ENCODE measurements around the gene AZU1. TPM values are rescaled to one million over a fixed set of nuclear protein-coding genes. Genes with fewer than 3 reads are reported as not detected.

Gene AZU1
- total RNA-seq, 4 donors from 2014 or later, result 1.1 TPM; not detected in 3

GRCh38 chr19:854549-854948 lies 26.9 kb downstream of the AZU1 start:
- DNase-seq (ENCODE audit: low spot score), result no peak
- TF ChIP-seq, protein P1, sequence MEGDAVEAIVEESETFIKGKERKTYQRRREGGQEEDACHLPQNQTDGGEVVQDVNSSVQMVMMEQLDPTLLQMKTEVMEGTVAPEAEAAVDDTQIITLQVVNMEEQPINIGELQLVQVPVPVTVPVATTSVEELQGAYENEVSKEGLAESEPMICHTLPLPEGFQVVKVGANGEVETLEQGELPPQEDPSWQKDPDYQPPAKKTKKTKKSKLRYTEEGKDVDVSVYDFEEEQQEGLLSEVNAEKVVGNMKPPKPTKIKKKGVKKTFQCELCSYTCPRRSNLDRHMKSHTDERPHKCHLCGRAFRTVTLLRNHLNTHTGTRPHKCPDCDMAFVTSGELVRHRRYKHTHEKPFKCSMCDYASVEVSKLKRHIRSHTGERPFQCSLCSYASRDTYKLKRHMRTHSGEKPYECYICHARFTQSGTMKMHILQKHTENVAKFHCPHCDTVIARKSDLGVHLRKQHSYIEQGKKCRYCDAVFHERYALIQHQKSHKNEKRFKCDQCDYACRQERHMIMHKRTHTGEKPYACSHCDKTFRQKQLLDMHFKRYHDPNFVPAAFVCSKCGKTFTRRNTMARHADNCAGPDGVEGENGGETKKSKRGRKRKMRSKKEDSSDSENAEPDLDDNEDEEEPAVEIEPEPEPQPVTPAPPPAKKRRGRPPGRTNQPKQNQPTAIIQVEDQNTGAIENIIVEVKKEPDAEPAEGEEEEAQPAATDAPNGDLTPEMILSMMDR (IDR thresholded peaks at IDR 0.05), result no peak
- no peak for ATAC-seq (ENCODE audit: low FRiP score)

DNA sequence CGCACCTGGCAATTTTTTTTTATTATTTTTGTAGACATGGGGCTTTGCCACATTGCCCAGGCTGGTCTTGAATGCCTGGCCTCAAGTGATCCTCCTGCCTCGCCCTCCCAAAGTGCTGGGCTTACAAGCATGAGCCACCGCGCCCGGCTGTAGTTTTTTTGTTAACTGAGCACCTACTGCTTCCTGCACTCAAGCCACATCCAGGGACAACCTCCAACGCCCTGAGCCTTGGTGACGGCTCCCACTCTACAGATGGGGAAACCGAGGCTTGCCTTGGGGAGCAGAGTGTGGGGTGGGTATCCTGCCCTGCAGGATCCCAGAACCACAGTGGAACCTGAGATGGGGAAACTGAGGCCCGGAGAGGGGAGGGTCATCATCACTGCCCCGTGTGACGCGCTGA lies 27.5 kb downstream of the AZU1 start:
- ATAC-seq (ENCODE audit: low FRiP score) (no peak), DNase-seq (ENCODE audit: low spot score) (no peak)
- TF ChIP-seq, protein P1 (IDR thresholded peaks at IDR 0.05), result no peak

DNA sequence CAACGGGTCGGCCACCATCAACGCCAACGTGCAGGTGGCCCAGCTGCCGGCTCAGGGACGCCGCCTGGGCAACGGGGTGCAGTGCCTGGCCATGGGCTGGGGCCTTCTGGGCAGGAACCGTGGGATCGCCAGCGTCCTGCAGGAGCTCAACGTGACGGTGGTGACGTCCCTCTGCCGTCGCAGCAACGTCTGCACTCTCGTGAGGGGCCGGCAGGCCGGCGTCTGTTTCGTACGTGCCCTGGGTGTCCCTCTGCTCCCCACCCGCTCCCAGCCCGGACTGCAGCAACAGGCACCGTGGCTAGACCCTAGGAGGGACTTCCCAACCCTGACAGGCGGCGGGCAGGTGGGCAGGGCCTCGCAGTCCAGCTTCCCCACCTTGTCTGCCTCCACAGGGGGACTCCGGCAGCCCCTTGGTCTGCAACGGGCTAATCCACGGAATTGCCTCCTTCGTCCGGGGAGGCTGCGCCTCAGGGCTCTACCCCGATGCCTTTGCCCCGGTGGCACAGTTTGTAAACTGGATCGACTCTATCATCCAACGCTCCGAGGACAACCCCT lies 28.0 kb downstream of the AZU1 start:
- ATAC-seq (ENCODE audit: low FRiP score), result no peak

GRCh38 chr19:858284-858683 lies 30.6 kb downstream of the AZU1 start:
- DNase-seq (ENCODE audit: low spot score), result no peak
- TF ChIP-seq, protein P1 (IDR thresholded peaks at IDR 0.05), result no peak
- ATAC-seq (ENCODE audit: low FRiP score), result no peak

More for the DNA sequence above, 28.0 kb downstream of the AZU1 start:
- DNase-seq (ENCODE audit: low spot score), result no peak
- TF ChIP-seq, protein P1 (IDR thresholded peaks at IDR 0.05), result no peak

DNA sequence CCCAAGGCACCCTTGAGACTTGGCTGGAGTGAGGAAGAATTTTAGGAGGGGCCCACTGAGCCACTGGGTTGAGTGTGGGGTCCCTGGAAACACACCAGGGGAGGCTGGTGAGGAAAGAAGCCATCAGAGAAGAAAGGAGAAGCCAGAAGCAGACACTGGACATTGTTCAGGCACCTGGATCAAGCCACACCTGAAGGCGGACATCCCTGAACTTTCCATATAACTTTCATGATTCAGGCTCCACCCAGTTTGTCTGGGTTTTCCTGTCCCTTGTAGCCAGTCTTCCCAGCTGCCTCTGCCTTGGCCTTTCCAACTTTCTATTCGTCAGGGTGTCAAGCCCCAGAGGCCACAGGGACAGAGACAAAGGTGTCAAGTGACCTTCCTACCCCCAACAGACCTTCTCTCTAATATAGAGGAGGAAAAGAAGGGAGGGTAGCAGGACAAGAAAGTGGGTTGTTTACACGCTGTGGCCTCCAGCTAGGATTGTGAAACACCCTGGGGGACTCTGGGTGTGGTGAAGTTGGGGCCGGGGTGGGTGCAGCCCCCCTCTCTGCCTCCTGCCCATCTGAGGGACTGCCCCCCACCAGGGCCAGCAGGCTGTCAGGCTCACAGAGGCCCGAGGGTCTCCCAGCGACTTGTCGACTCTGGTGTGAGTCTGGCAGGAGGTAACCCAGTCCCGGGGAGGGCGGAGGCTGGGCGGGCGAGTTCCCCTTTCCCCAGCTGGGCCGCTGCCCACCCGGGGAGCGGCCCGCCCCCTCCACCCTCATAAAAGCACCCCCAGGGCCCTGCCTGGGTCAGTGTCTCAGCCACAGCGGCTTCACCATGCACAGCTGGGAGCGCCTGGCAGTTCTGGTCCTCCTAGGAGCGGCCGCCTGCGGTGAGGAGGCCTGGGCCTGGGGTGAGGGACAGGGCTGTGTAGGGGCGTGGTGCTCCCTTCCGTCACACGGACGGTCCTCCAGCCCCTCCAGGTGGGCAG lies 31.5 kb downstream of the AZU1 start, which contains the start of gene CFD:
TSS of gene CFD (plus strand) at position 797 of the 976 bp plus-strand sequence. CDS start at position 823, 26 bp downstream.
- no peak for ATAC-seq (ENCODE audit: low FRiP score)
- TF ChIP-seq, protein P1 (IDR thresholded peaks at IDR 0.05), result no peak

DNA sequence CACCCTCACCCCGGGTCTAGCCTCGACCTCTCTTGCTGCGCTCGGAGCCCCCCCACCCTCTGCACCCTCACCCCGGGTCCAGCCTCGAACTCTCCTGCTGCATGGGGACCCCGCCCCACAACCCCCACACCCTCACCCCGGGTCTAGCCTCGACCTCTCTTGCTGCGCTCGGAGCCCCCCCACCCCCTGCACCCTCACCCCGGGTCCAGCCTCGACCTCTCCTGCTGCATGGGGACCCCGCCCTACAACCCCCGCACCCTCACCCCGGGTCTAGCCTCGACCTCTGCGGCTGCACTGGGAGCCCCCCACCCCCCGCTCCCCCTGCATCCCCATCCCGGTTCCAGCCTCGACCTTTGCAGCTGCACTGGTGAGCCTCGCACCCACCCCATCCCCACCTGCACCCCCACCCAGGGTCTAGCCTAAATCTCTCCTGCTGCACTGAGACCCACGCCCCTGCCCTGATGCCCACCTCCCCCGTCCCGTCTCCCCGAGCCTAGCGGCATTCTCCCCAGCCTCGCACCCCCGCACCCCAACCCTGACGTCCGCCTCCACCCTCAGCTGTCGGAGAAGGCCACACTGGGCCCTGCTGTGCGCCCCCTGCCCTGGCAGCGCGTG lies 33.6 kb downstream of the AZU1 start:
- ATAC-seq (ENCODE audit: low FRiP score) (no peak), DNase-seq (ENCODE audit: low spot score) (no peak)
- TF ChIP-seq, protein P1 (IDR thresholded peaks at IDR 0.05), result no peak

More for the DNA sequence above, 31.5 kb downstream of the AZU1 start, which contains the start of gene CFD:
- DNase-seq (ENCODE audit: low spot score), result no peak

All from omental fat pad (tissue), 4 donors.